Lower leg skin (tissue), 3 donors: ENCODE measurements around the gene NT5DC4.

Experiments used
- POLR2A ChIP-seq, 2 donors: fragments of 450-650 bp; IDR thresholded peaks; one replicate each; pipeline ENCODE4 v1.6.1; 2016 to 2017; ENCODE audit warnings: antibody characterized with exemption in 2 of 2, mild to moderate bottlenecking in 1 of 2, moderate library complexity in 1 of 2
- TF ChIP-seq, protein P1 (sequence below), 3 donors: fragments of 450-650 bp; IDR thresholded peaks; one replicate each; pipeline ENCODE4 v1.5.1; 2016; ENCODE audit warnings: antibody characterized with exemption in 3 of 3, mild to moderate bottlenecking in 3 of 3, moderate library complexity in 2 of 3

DNA sequence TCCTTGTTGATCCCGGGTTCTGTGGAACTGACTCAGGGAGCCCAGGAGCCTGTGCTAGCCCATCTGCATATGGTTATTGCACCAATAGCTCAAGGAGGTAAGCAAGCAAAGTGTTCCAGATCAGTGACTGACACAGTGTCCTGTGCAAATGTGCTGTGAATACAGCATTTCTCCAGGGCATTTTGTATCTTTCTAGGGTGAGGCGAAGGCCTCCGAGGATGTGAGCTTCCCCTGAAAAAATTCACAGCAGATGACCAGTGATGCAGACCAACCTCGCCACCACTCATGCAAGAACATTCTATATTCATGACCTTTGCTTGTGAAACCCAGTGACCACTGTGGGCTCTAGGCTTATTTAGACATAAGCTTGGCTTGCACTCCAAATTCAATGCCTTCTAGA is 15.2 kb upstream of the NT5DC4 start:
- no peak for TF ChIP-seq POLR2A (IDR thresholded peaks at IDR 0.05)
- TF ChIP-seq, protein P1, sequence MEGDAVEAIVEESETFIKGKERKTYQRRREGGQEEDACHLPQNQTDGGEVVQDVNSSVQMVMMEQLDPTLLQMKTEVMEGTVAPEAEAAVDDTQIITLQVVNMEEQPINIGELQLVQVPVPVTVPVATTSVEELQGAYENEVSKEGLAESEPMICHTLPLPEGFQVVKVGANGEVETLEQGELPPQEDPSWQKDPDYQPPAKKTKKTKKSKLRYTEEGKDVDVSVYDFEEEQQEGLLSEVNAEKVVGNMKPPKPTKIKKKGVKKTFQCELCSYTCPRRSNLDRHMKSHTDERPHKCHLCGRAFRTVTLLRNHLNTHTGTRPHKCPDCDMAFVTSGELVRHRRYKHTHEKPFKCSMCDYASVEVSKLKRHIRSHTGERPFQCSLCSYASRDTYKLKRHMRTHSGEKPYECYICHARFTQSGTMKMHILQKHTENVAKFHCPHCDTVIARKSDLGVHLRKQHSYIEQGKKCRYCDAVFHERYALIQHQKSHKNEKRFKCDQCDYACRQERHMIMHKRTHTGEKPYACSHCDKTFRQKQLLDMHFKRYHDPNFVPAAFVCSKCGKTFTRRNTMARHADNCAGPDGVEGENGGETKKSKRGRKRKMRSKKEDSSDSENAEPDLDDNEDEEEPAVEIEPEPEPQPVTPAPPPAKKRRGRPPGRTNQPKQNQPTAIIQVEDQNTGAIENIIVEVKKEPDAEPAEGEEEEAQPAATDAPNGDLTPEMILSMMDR (IDR thresholded peaks at IDR 0.05) = no peak
